ENCODE results near the gene NFE2L1. TPM values are rescaled to one million over a fixed set of nuclear protein-coding genes. Genes with fewer than 3 reads are reported as not detected.
"Not testable (repeated sequence)": the region's sequence is repeated elsewhere in the genome, so short reads cannot be mapped to it uniquely, and the experiment has no call there.

Gene NFE2L1, protein sequence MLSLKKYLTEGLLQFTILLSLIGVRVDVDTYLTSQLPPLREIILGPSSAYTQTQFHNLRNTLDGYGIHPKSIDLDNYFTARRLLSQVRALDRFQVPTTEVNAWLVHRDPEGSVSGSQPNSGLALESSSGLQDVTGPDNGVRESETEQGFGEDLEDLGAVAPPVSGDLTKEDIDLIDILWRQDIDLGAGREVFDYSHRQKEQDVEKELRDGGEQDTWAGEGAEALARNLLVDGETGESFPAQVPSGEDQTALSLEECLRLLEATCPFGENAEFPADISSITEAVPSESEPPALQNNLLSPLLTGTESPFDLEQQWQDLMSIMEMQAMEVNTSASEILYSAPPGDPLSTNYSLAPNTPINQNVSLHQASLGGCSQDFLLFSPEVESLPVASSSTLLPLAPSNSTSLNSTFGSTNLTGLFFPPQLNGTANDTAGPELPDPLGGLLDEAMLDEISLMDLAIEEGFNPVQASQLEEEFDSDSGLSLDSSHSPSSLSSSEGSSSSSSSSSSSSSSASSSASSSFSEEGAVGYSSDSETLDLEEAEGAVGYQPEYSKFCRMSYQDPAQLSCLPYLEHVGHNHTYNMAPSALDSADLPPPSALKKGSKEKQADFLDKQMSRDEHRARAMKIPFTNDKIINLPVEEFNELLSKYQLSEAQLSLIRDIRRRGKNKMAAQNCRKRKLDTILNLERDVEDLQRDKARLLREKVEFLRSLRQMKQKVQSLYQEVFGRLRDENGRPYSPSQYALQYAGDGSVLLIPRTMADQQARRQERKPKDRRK
- total RNA-seq (10 to 100 TPM; 30.3 to 61.6 (median 43.9) TPM), total RNA-seq (44.3 to 334 (median 104) reads per million in 29 experiments)
- 27.9 TPM for total RNA-seq (2013)

DNA sequence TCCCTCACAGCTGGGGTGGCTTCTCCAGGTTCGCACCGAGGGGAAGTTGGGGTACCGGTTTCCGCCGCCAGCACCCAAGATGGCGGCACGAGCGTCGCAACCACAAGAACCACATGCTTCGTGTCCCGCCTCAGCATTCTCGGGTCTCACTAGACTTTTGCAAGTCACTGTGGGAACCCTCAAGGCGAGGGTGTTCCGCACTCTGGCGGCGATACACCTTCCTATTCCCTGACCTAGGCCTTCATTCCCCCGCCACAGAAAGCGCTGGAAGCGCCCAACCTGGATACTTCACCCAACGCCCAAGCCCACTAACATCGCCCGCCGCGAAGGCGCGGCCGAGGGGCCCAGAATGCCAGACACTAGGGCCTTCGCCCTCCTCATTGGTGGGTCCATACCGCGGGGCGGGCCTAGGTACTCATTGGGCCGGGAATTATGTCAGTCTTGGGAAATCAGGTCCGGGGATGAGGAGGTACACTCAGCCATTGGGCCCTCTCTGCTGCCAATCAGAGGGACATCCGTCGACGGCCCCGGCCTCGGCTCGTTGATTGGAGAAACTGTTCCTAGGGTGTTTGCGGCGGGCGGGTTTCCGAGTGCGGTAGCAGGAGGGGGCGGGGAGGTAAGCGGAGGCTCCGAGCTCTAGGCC, at the start of gene NFE2L1:
NFE2L1 (plus strand) TSS at position 619 of the 643 bp plus-strand sequence. CDS start 2,760 bp downstream, outside the sequence.
- under 1% methylated on average over 46 of the region's 47 CpGs for WGBS (ENCODE audit: insufficient coverage)
- peak within 1 kb of the TSS; percentile 76 to 97 (median 90) for H3K4me3 Mint-ChIP-seq
- peaks cover 0 to 25% of the 10 kb centered on the region in 2 donors for H3K36me3 ChIP-seq (ENCODE audit: control insufficient read depth in 2 of 2, extremely low read depth in 1 of 2, insufficient read depth in 1 of 2, low read length in 1 of 2)
- peak within 1 kb of the TSS; percentile 99 for H3K27ac Mint-ChIP-seq
- CTCF ChIA-PET = interaction anchor here (0.5 to 3.1 kb wide), 9 partner anchors 11 to 391 kb away, joined by 3 to 13 read pairs (median 4); partner anchors contain the start of gene COPZ2 (in 1 of the 2)
- H3K4me3 ChIP-seq (ENCODE audit: control insufficient read depth in 1 of 2, extremely low read depth in 1 of 2, low read length in 1 of 2) = peak within 1 kb of the TSS; percentile 86 to 88
- H3K36me3 Mint-ChIP-seq = peaks cover 20% of the 10 kb centered on the region
- H3K9me3 ChIP-seq = no peaks in the 10 kb centered on the region
- H3K9me3 Mint-ChIP-seq = no peaks in the 10 kb centered on the region
- no peaks in the 10 kb centered on the region for H3K27me3 Mint-ChIP-seq
- peak within 1 kb of the TSS; percentile 92 for H3K27ac ChIP-seq (ENCODE audit: low read length)
- POLR2A ChIA-PET = interaction anchor here (0.5 to 0.6 kb wide), 2 partner anchors 209 to 565 kb away, joined by 3 to 6 read pairs; no protein-coding TSS in a partner anchor
- peak; percentile 93 to 100 (median 98) for DNase-seq
- peaks cover 17 to 56% of the 10 kb centered on the region in 2 experiments for H3K4me1 ChIP-seq (ENCODE audit: control insufficient read depth in 1 of 2, extremely low read depth in 1 of 2, insufficient read depth in 2 of 2, low read length in 2 of 2)
- H3K4me1 Mint-ChIP-seq = peaks cover 56 to 62% (median 58%) of the 10 kb centered on the region in 3 donors
- ATAC-seq (replicated peaks in 1 of 4) = peak; percentile 95 to 97 (median 96)
- H3K27me3 ChIP-seq (replicated peaks in 1 of 2; ENCODE audit: control insufficient read depth in 2 of 2, extremely low read depth in 1 of 2, insufficient read depth in 2 of 2, low read length in 1 of 2) = no peaks in the 10 kb centered on the region

DNA sequence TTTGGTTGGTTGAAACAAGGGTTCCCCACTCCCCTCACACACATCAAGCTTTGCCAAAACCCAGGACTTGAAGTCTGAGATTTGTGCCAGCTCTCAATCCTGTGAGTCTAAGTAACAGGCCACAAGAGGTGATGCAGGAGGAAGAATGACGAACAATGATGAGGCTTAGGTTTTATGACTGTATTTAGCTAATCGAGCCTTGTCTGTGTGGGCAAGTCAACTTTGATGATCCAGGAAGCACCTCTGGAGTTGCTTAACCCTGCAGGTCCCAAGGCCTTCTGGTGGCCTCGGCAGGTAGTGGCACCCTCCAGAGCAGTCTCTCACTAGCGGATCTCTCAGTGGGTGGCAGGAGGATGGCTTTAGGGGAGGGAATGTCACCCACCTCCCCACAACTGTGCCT, 48.6 kb upstream of the NFE2L1 start:
- H3K4me3 ChIP-seq (ENCODE audit: control insufficient read depth in 1 of 2, extremely low read depth in 1 of 2, low read length in 1 of 2) = no peak overlapping the region
- DNase-seq = peak in 1 of 35 experiments; percentile 22
- H3K36me3 Mint-ChIP-seq = no peaks in the 10 kb centered on the region
- POLR2A ChIA-PET = no interaction called here
- CTCF ChIA-PET = interaction anchor here (0.5 to 0.6 kb wide), 5 partner anchors 74 to 923 kb away, joined by 3 to 10 read pairs (median 5); no protein-coding TSS in a partner anchor
- 8% methylated on average over 2 of the region's 4 CpGs for WGBS (ENCODE audit: insufficient coverage)
- H3K27ac Mint-ChIP-seq = no peak overlapping the region
- H3K9me3 ChIP-seq = no peaks in the 10 kb centered on the region
- H3K4me3 Mint-ChIP-seq = no peak overlapping the region
- ATAC-seq (replicated peaks in 1 of 4) = peak in 1 of 4 experiments; percentile 68
- peaks cover 9 to 16% of the 10 kb centered on the region in 2 donors for H3K27me3 Mint-ChIP-seq
- peaks cover 0 to 27% of the 10 kb centered on the region in 2 experiments for H3K27me3 ChIP-seq (replicated peaks in 1 of 2; ENCODE audit: control insufficient read depth in 2 of 2, extremely low read depth in 1 of 2, insufficient read depth in 2 of 2, low read length in 1 of 2)
- no peaks in the 10 kb centered on the region for H3K9me3 Mint-ChIP-seq
- H3K27ac ChIP-seq (ENCODE audit: low read length) = no peak overlapping the region
- H3K4me1 ChIP-seq (ENCODE audit: control insufficient read depth in 1 of 2, extremely low read depth in 1 of 2, insufficient read depth in 2 of 2, low read length in 2 of 2) = no peaks in the 10 kb centered on the region
- peaks cover 0 to 5% (median 1%) of the 10 kb centered on the region in 3 donors for H3K4me1 Mint-ChIP-seq
- no peaks in the 10 kb centered on the region for H3K36me3 ChIP-seq (ENCODE audit: control insufficient read depth in 2 of 2, extremely low read depth in 1 of 2, insufficient read depth in 1 of 2, low read length in 1 of 2)

- Mint-ChIP-seq H3K9me3 (no peaks in the 10 kb centered on the region), H3K4me3 (no peak overlapping the region), H3K27ac (no peak overlapping the region), H3K4me1 (peaks cover 0 to 5% (median 1%) of the 10 kb centered on the region in 3 donors), H3K27me3 (peaks cover 12 to 16% of the 10 kb centered on the region in 2 donors), H3K36me3 (no peaks in the 10 kb centered on the region)
- H3K4me1 ChIP-seq (ENCODE audit: control insufficient read depth in 1 of 2, extremely low read depth in 1 of 2, insufficient read depth in 2 of 2, low read length in 2 of 2) = no peaks in the 10 kb centered on the region
- no CpG with 5 or more reads among the region's 1 CpG for WGBS (ENCODE audit: insufficient coverage)
- no peaks in the 10 kb centered on the region for H3K36me3 ChIP-seq (ENCODE audit: control insufficient read depth in 2 of 2, extremely low read depth in 1 of 2, insufficient read depth in 1 of 2, low read length in 1 of 2)
- H3K27ac ChIP-seq (ENCODE audit: low read length) = no peak overlapping the region
- no peak overlapping the region for H3K4me3 ChIP-seq (ENCODE audit: control insufficient read depth in 1 of 2, extremely low read depth in 1 of 2, low read length in 1 of 2)
- CTCF ChIA-PET = no interaction called here
- DNase-seq (no peak), ATAC-seq (replicated peaks in 1 of 4) (no peak)
- H3K27me3 ChIP-seq (replicated peaks in 1 of 2; ENCODE audit: control insufficient read depth in 2 of 2, extremely low read depth in 1 of 2, insufficient read depth in 2 of 2, low read length in 1 of 2) = peaks cover 0 to 26% of the 10 kb centered on the region in 2 experiments
- no peaks in the 10 kb centered on the region for H3K9me3 ChIP-seq
- POLR2A ChIA-PET = no interaction called here
These were observed 47.0 kb upstream of the NFE2L1 start for GRCh38 chr17:48001197-48001596.

GRCh38 chr17:48001657-48002056, 46.5 kb upstream of the NFE2L1 start:
- H3K4me1 Mint-ChIP-seq; ATAC-seq (replicated peaks in 1 of 4); POLR2A ChIA-PET; H3K9me3 Mint-ChIP-seq; H3K27ac ChIP-seq (ENCODE audit: low read length); H3K36me3 ChIP-seq (ENCODE audit: control insufficient read depth in 2 of 2, extremely low read depth in 1 of 2, insufficient read depth in 1 of 2, low read length in 1 of 2); H3K4me3 Mint-ChIP-seq; H3K4me3 ChIP-seq (ENCODE audit: control insufficient read depth in 1 of 2, extremely low read depth in 1 of 2, low read length in 1 of 2); H3K9me3 ChIP-seq; H3K36me3 Mint-ChIP-seq; H3K27ac Mint-ChIP-seq; DNase-seq; H3K4me1 ChIP-seq (ENCODE audit: control insufficient read depth in 1 of 2, extremely low read depth in 1 of 2, insufficient read depth in 2 of 2, low read length in 2 of 2): not testable (repeated sequence)
- peaks cover 11 to 16% of the 10 kb centered on the region in 2 donors for H3K27me3 Mint-ChIP-seq
- H3K27me3 ChIP-seq (replicated peaks in 1 of 2; ENCODE audit: control insufficient read depth in 2 of 2, extremely low read depth in 1 of 2, insufficient read depth in 2 of 2, low read length in 1 of 2) = peaks cover 0 to 21% of the 10 kb centered on the region in 2 experiments
- CTCF ChIA-PET = interaction anchor here in 1 of 2 donors (0.6 kb wide), 1 partner anchor 157 kb away, joined by 5 read pairs; no protein-coding TSS in a partner anchor
- 100% methylated on average over 1 of the region's 5 CpGs for WGBS (ENCODE audit: insufficient coverage)

GRCh38 chr17:48002266-48002915, 45.8 kb upstream of the NFE2L1 start:
- Histone ChIP-seq H3K36me3 (ENCODE audit: control insufficient read depth in 2 of 2, extremely low read depth in 1 of 2, insufficient read depth in 1 of 2, low read length in 1 of 2) (no peaks in the 10 kb centered on the region), H3K27me3 (replicated peaks in 1 of 2; ENCODE audit: control insufficient read depth in 2 of 2, extremely low read depth in 1 of 2, insufficient read depth in 2 of 2, low read length in 1 of 2) (peaks cover 0 to 23% of the 10 kb centered on the region in 2 experiments), H3K4me1 (ENCODE audit: control insufficient read depth in 1 of 2, extremely low read depth in 1 of 2, insufficient read depth in 2 of 2, low read length in 2 of 2) (no peaks in the 10 kb centered on the region), H3K4me3 (ENCODE audit: control insufficient read depth in 1 of 2, extremely low read depth in 1 of 2, low read length in 1 of 2) (no peak overlapping the region), H3K27ac (ENCODE audit: low read length) (no peak overlapping the region), H3K9me3 (no peaks in the 10 kb centered on the region)
- ATAC-seq (replicated peaks in 1 of 4) = no peak
- POLR2A ChIA-PET = no interaction called here
- H3K27me3 Mint-ChIP-seq = peaks cover 17 to 22% of the 10 kb centered on the region in 2 donors
- H3K27ac Mint-ChIP-seq = no peak overlapping the region
- no peak overlapping the region for H3K4me3 Mint-ChIP-seq
- no peaks in the 10 kb centered on the region for H3K9me3 Mint-ChIP-seq
- H3K4me1 Mint-ChIP-seq = peaks cover 0 to 5% (median 1%) of the 10 kb centered on the region in 3 donors
- no peak for DNase-seq
- 42% methylated on average over 3 of the region's 4 CpGs for WGBS (ENCODE audit: insufficient coverage)
- CTCF ChIA-PET = interaction anchor here in 1 of 2 donors (0.6 kb wide), 1 partner anchor 156 kb away, joined by 5 read pairs; no protein-coding TSS in a partner anchor
- no peaks in the 10 kb centered on the region for H3K36me3 Mint-ChIP-seq

Measured in T-cell (primary cell).